GM19238 (cell line): ENCODE measurements around the gene MMP15.

ENCODE experiments used
- DNase-seq: peaks from one replicate; pipeline ENCODE4 v3.0.0; 2011; ENCODE audit warnings: low spot score; ENCODE audit not compliant: insufficient read length

The MMP15 gene

GRCh38 chr16:58018803-58019202 lies 6.8 kb upstream of the MMP15 start:
- no peak for DNase-seq

GRCh38 chr16:58019866-58020538 lies 5.6 kb upstream of the MMP15 start:
- DNase-seq: no peak

- DNase-seq: no peak
These were observed 4.7 kb upstream of the MMP15 start for GRCh38 chr16:58020628-58021521.

GRCh38 chr16:58021661-58022551 lies 3.6 kb upstream of the MMP15 start:
- no peak for DNase-seq

GRCh38 chr16:58022601-58023371 lies 2.8 kb upstream of the MMP15 start:
- no peak for DNase-seq

- no peak for DNase-seq
These were observed 836 bp upstream of the MMP15 start for GRCh38 chr16:58024486-58025350.

- no peak for DNase-seq
These were observed 668 bp downstream of the MMP15 start for GRCh38 chr16:58026139-58026704.

- no peak for DNase-seq
These were observed 1.2 kb downstream of the MMP15 start for GRCh38 chr16:58026705-58027160.

- DNase-seq: no peak
These were observed 1.8 kb downstream of the MMP15 start for GRCh38 chr16:58027161-58027915.

- DNase-seq: no peak
These were observed 2.4 kb downstream of the MMP15 start for GRCh38 chr16:58027916-58028455.

- DNase-seq: no peak
These were observed 3.1 kb downstream of the MMP15 start for GRCh38 chr16:58028541-58029070.

- no peak for DNase-seq
These were observed 3.9 kb downstream of the MMP15 start for GRCh38 chr16:58029410-58029809.

- no peak for DNase-seq
These were observed 4.7 kb downstream of the MMP15 start for GRCh38 chr16:58030136-58030840.

GRCh38 chr16:58031016-58031800 lies 5.7 kb downstream of the MMP15 start:
- no peak for DNase-seq

GRCh38 chr16:58032710-58033293 lies 7.2 kb downstream of the MMP15 start:
- no peak for DNase-seq

- no peak for DNase-seq
These were observed 8.7 kb downstream of the MMP15 start for GRCh38 chr16:58034128-58034685.
